GM12878 (cell line): ENCODE measurements around the gene FUCA2. TPM values are rescaled to one million over a fixed set of nuclear protein-coding genes. Genes with fewer than 3 reads are reported as not detected.

Experiments
- CREM ChIP-seq: IDR thresholded peaks from 2 replicates; pipeline ENCODE4 v1.6.1; 2014; ENCODE audit warnings: antibody characterized with exemption, low read depth
- HDAC6 ChIP-seq: fragments of 200-600 bp; sonication (generic); IDR thresholded peaks from one replicate; pipeline ENCODE4 v1.8.0; 2017; ENCODE audit warnings: antibody characterized with exemption; ENCODE audit not compliant: unreplicated experiment
- LARP7 ChIP-seq: fragments of 450-650 bp; IDR thresholded peaks from 2 replicates; pipeline ENCODE4 v1.6.1; 2017; ENCODE audit warnings: mild to moderate bottlenecking
- MYC ChIP-seq: IDR thresholded peaks from 2 replicates; pipeline ENCODE4 v1.6.1; 2011; ENCODE audit warnings: mild to moderate bottlenecking, low read length, moderate library complexity, inconsistent platforms; ENCODE audit not compliant: insufficient read depth, insufficient replicate concordance, insufficient read length, severe bottlenecking
- RUNX3 ChIP-seq: IDR thresholded peaks from 2 replicates; pipeline ENCODE4 v1.6.1; 2012; ENCODE audit warnings: low read length, inconsistent platforms
- SP1 ChIP-seq: IDR thresholded peaks from one replicate; pipeline ENCODE4 v1.6.1; 2011; ENCODE audit warnings: low read depth, low read length
- SPI1 ChIP-seq: IDR thresholded peaks from 2 replicates; pipeline ENCODE4 v1.6.1; 2011; ENCODE audit warnings: low read depth, mild to moderate bottlenecking, low read length, moderate library complexity, borderline replicate concordance; ENCODE audit not compliant: insufficient read depth
- TARDBP ChIP-seq: IDR thresholded peaks from 2 replicates; pipeline ENCODE4 v1.6.1; 2016; ENCODE audit warnings: borderline replicate concordance
- TCF12 ChIP-seq: IDR thresholded peaks from 2 replicates; pipeline ENCODE4 v1.6.1; 2011; ENCODE audit warnings: low read depth, mild to moderate bottlenecking, low read length
- polyA plus RNA-seq, 11 experiments: library from polyadenylated mRNA; depleted of rRNA in 4 of 11; unstranded in 6 of 11; stranded (reverse) in 5 of 11; fragments of >200 nt; fragmentation: Nextera tagmentation in 4 of 11; fragmentation: Illumina TruSeq in 1 of 11; extraction: Ambion mirVana in 4 of 11; extraction: Trizol in 1 of 11; gene quantifications; 1 replicate in 1 of 11; 2 replicates in 10 of 11; pipeline versions ENCODE4 v1.2.1 to v1.2.3, GENCODE V29; 2011 to 2016; ENCODE audit warnings: inconsistent platforms in 2 of 11, missing spikeins in 2 of 11, low read depth in 1 of 11
- total RNA-seq, 4 experiments: library from RNA; depleted of rRNA in 3 of 4; stranded (reverse); fragments of >200 nt in 3 of 4; fragmentation: Illumina TruSeq in 1 of 4; extraction: Trizol in 1 of 4; gene quantifications; 2 replicates each; pipeline versions ENCODE4 v1.2.1 to v1.2.3, GENCODE V29; 2013 to 2021
- TF ChIP-seq, protein P1 (sequence below): IDR thresholded peaks from 2 replicates; pipeline ENCODE4 v1.6.1; 2012; ENCODE audit warnings: mild to moderate bottlenecking, low read depth, low read length
- TF ChIP-seq, protein P2 (sequence below): IDR thresholded peaks from 2 replicates; pipeline ENCODE4 v1.6.1; 2011; ENCODE audit warnings: borderline replicate concordance, low read depth, mild to moderate bottlenecking, moderate library complexity, mixed read lengths, low read length; ENCODE audit not compliant: insufficient read depth; ENCODE audit errors: extremely low read length

The FUCA2 gene
- total and polyA plus RNA-seq, 10 of the 15 experiments (the other 5 are each of a cell fraction or from before 2014, with no cell fraction given) = 5.7 to 36.2 (median 21.5) TPM

- TF ChIP-seq CREM (peak; percentile 88), TCF12 (peak; percentile 73), RUNX3 (peak; percentile 68; the same call in 1 of the 2 replicates), LARP7 (peak; percentile 96), SP1 (peak; percentile 91), TARDBP (0 out of 2 replicates have a peak, but pooled peaks have one; percentile 69), SPI1 (no peak), MYC (peak; percentile 78), HDAC6 (no peak)
- TF ChIP-seq, protein P1, sequence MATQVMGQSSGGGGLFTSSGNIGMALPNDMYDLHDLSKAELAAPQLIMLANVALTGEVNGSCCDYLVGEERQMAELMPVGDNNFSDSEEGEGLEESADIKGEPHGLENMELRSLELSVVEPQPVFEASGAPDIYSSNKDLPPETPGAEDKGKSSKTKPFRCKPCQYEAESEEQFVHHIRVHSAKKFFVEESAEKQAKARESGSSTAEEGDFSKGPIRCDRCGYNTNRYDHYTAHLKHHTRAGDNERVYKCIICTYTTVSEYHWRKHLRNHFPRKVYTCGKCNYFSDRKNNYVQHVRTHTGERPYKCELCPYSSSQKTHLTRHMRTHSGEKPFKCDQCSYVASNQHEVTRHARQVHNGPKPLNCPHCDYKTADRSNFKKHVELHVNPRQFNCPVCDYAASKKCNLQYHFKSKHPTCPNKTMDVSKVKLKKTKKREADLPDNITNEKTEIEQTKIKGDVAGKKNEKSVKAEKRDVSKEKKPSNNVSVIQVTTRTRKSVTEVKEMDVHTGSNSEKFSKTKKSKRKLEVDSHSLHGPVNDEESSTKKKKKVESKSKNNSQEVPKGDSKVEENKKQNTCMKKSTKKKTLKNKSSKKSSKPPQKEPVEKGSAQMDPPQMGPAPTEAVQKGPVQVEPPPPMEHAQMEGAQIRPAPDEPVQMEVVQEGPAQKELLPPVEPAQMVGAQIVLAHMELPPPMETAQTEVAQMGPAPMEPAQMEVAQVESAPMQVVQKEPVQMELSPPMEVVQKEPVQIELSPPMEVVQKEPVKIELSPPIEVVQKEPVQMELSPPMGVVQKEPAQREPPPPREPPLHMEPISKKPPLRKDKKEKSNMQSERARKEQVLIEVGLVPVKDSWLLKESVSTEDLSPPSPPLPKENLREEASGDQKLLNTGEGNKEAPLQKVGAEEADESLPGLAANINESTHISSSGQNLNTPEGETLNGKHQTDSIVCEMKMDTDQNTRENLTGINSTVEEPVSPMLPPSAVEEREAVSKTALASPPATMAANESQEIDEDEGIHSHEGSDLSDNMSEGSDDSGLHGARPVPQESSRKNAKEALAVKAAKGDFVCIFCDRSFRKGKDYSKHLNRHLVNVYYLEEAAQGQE = 0 out of 2 replicates have a peak, but pooled peaks have one; percentile 54
- TF ChIP-seq, protein P2, sequence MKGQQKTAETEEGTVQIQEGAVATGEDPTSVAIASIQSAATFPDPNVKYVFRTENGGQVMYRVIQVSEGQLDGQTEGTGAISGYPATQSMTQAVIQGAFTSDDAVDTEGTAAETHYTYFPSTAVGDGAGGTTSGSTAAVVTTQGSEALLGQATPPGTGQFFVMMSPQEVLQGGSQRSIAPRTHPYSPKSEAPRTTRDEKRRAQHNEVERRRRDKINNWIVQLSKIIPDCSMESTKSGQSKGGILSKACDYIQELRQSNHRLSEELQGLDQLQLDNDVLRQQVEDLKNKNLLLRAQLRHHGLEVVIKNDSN = peak; percentile 55
- TF ChIP-seq, all 136 proteins: peak for 91
Observed at GRCh38 chr6:143450453-143451371, 60.8 kb downstream of the FUCA2 start, which contains the start of the genes ADAT2 and PEX3 (continued).
